H9 (cell line): Measurements from ENCODE around the gene RNF220. TPM values are rescaled to one million over a fixed set of nuclear protein-coding genes. Genes with fewer than 3 reads are reported as not detected.

Source experiments
- DNase-seq: peaks from one replicate; pipeline ENCODE4 v3.0.0-alpha.2; 2017
- H2AFZ ChIP-seq: one replicate; pipeline ENCODE4 v1.6.1; 2013; ENCODE audit warnings: mild to moderate bottlenecking, low read length, control low read depth, moderate library complexity
- H2AK5ac ChIP-seq: 2 replicates; pipeline ENCODE4 v1.6.1; 2013; ENCODE audit warnings: low read length, control low read depth, mixed read lengths; ENCODE audit not compliant: insufficient read length
- H2BK120ac ChIP-seq: one replicate; pipeline ENCODE4 v1.6.1; 2013; ENCODE audit warnings: low read depth, mild to moderate bottlenecking, low read length, control low read depth, inconsistent platforms; ENCODE audit not compliant: poor library complexity, severe bottlenecking
- H2BK12ac ChIP-seq: 2 replicates; pipeline ENCODE4 v1.6.1; 2013; ENCODE audit warnings: low read length, control low read depth, mixed read lengths, low read depth; ENCODE audit not compliant: insufficient read length
- H2BK15ac ChIP-seq: 2 replicates; pipeline ENCODE4 v1.6.1; 2013; ENCODE audit warnings: low read depth, low read length, control low read depth
- H2BK20ac ChIP-seq: one replicate; pipeline ENCODE4 v1.6.1; 2013; ENCODE audit warnings: low read depth, mild to moderate bottlenecking, low read length, control low read depth, inconsistent platforms; ENCODE audit not compliant: poor library complexity, severe bottlenecking
- H2BK5ac ChIP-seq: 2 replicates; pipeline ENCODE4 v1.6.1; 2013; ENCODE audit warnings: low read length, control low read depth, mixed read lengths; ENCODE audit not compliant: insufficient read length
- H3K14ac ChIP-seq: 2 replicates; pipeline ENCODE4 v1.6.1; 2013; ENCODE audit warnings: low read length, control low read depth; ENCODE audit not compliant: insufficient read depth
- H3K18ac ChIP-seq: 2 replicates; pipeline ENCODE4 v1.6.1; 2013; ENCODE audit warnings: low read depth, mild to moderate bottlenecking, mixed read lengths, low read length, control low read depth; ENCODE audit not compliant: insufficient read length
- H3K23ac ChIP-seq: 2 replicates; pipeline ENCODE4 v1.6.1; 2013; ENCODE audit warnings: low read length, control low read depth, mixed read lengths, low read depth; ENCODE audit not compliant: insufficient read length
- H3K23me2 ChIP-seq: 2 replicates; pipeline ENCODE4 v1.6.1; 2013; ENCODE audit warnings: low read depth, mild to moderate bottlenecking, mixed read lengths, low read length, control low read depth; ENCODE audit not compliant: insufficient read length, poor library complexity, severe bottlenecking
- H3K27ac ChIP-seq: 2 replicates; pipeline ENCODE4 v1.5.1; 2013; ENCODE audit warnings: low read length, control low read depth, mixed read lengths, low read depth; ENCODE audit not compliant: insufficient read length
- H3K27me3 ChIP-seq: 2 replicates; pipeline ENCODE4 v1.6.1; 2013; ENCODE audit warnings: low read length, control low read depth, inconsistent platforms; ENCODE audit not compliant: insufficient read depth
- H3K4ac ChIP-seq: 2 replicates; pipeline ENCODE4 v1.6.1; 2013; ENCODE audit warnings: low read depth, mild to moderate bottlenecking, control low read depth, inconsistent platforms, low read length, moderate library complexity
- H3K4me1 ChIP-seq: 2 replicates; pipeline ENCODE4 v1.6.1; 2013; ENCODE audit warnings: low read length, control low read depth, inconsistent platforms; ENCODE audit not compliant: insufficient read depth
- H3K4me2 ChIP-seq: 2 replicates; pipeline ENCODE4 v1.6.1; 2013; ENCODE audit warnings: low read length, control low read depth, mixed read lengths; ENCODE audit not compliant: insufficient read length, insufficient read depth
- H3K56ac ChIP-seq: 2 replicates; pipeline ENCODE4 v1.6.1; 2013; ENCODE audit warnings: low read depth, mild to moderate bottlenecking, mixed read lengths, low read length, control low read depth; ENCODE audit not compliant: insufficient read length
- H3K79me1 ChIP-seq: 2 replicates; pipeline ENCODE4 v1.6.1; 2013; ENCODE audit warnings: low read depth, mild to moderate bottlenecking, moderate library complexity, low read length, control low read depth, inconsistent platforms; ENCODE audit not compliant: insufficient read depth, poor library complexity, severe bottlenecking
- H3K79me2 ChIP-seq: 2 replicates; pipeline ENCODE4 v1.6.1; 2013; ENCODE audit warnings: low read length, control low read depth, inconsistent platforms; ENCODE audit not compliant: insufficient read depth
- H3K9ac ChIP-seq: 2 replicates; pipeline ENCODE4 v1.6.1; 2013; ENCODE audit warnings: low read length, control low read depth, mixed read lengths; ENCODE audit not compliant: insufficient read length; ENCODE audit errors: extremely low read depth
- H3K9me3 ChIP-seq: one replicate; pipeline ENCODE4 v1.6.1; 2013; ENCODE audit warnings: low read depth, low read length, inconsistent platforms; ENCODE audit not compliant: control insufficient read depth
- H3T11ph ChIP-seq: one replicate; pipeline ENCODE4 v1.6.1; 2013; ENCODE audit warnings: mild to moderate bottlenecking, low read length, control low read depth, inconsistent platforms
- H4K20me1 ChIP-seq: one replicate; pipeline ENCODE4 v1.6.1; 2013; ENCODE audit not compliant: control insufficient read depth, insufficient read length, insufficient read depth
- H4K5ac ChIP-seq: 2 replicates; pipeline ENCODE4 v1.6.1; 2013; ENCODE audit warnings: low read depth, mild to moderate bottlenecking, mixed read lengths, low read length, control low read depth; ENCODE audit not compliant: insufficient read length
- H4K8ac ChIP-seq: replicated peaks from 2 replicates; pipeline ENCODE4 v1.6.1; 2013; ENCODE audit warnings: low read length, control low read depth, mixed read lengths, low read depth; ENCODE audit not compliant: insufficient read length
- H4K91ac ChIP-seq: 2 replicates; pipeline ENCODE4 v1.6.1; 2013; ENCODE audit warnings: low read depth, mild to moderate bottlenecking, moderate library complexity, mixed read lengths, low read length, control low read depth; ENCODE audit not compliant: insufficient read length
- H3K27ac Mint-ChIP-seq, 3 experiments: 2 replicates in 2 of 3; 3 replicates in 1 of 3; pipeline ENCODE4 v1.8.0; 2020 to 2021; ENCODE audit warnings: mixed read lengths in 3 of 3, mild to moderate bottlenecking in 1 of 3, moderate library complexity in 1 of 3
- H3K27me3 Mint-ChIP-seq: 2 replicates; pipeline ENCODE4 v1.8.0; 2021; ENCODE audit warnings: low read depth, mild to moderate bottlenecking, moderate library complexity, mixed read lengths
- H3K36me3 Mint-ChIP-seq, 3 experiments: 2 replicates in 2 of 3; 3 replicates in 1 of 3; pipeline ENCODE4 v1.8.0; 2020 to 2021; ENCODE audit warnings: low read depth in 3 of 3, mixed read lengths in 3 of 3; ENCODE audit not compliant: insufficient read depth in 1 of 3
- H3K4me1 Mint-ChIP-seq, 2 experiments: 2 replicates each; pipeline ENCODE4 v1.8.0; 2020; ENCODE audit warnings: mixed read lengths in 2 of 2
- H3K4me3 Mint-ChIP-seq, 2 experiments: 2 replicates in 1 of 2; 3 replicates in 1 of 2; pipeline ENCODE4 v1.8.0; 2020 to 2021; ENCODE audit warnings: mild to moderate bottlenecking in 2 of 2, mixed read lengths in 2 of 2, moderate library complexity in 1 of 2
- H3K9me3 Mint-ChIP-seq, 2 experiments: 2 replicates in 1 of 2; 3 replicates in 1 of 2; pipeline ENCODE4 v1.8.0; 2020; ENCODE audit warnings: mild to moderate bottlenecking in 2 of 2, mixed read lengths in 2 of 2, moderate library complexity in 1 of 2
- CTCF ChIP-seq: fragments of 200-600 bp; sonication (generic); conservative IDR thresholded peaks from 3 replicates; pipeline ENCODE4 v1.8.0; 2021; ENCODE audit warnings: antibody characterized with exemption, mild to moderate bottlenecking
- WGBS: extraction: QIAGEN DNeasy Blood & Tissue Kit; methylation state at CpG from one replicate; pipeline ENCODE4 v1.1.7; 2013; ENCODE audit warnings: missing lambda C conversion rate, low lambda C conversion rate, mixed read lengths; ENCODE audit not compliant: insufficient read length; ENCODE audit errors: extremely low coverage; 5-methylcytosine and 5-hydroxymethylcytosine counted together
- total RNA-seq: library from RNA; stranded (reverse); gene quantifications from 2 replicates; pipeline ENCODE4 v1.2.1, GENCODE V29; 2021

Gene RNF220
- total RNA-seq, 1 experiment from 2014 or later, result 109 TPM

- Histone ChIP-seq H3K14ac (peak overlapping the region; percentile 24; the same call in 1 of the 2 replicates), H2BK20ac (no peak overlapping the region), H3K79me1 (no peaks in the 10 kb centered on the region), H3K56ac (no peak overlapping the region), H4K91ac (no peak overlapping the region), H2BK15ac (no peak overlapping the region), H3K4me1 (no peaks in the 10 kb centered on the region; the same call in 1 of the 2 replicates), H3K9me3 (no peaks in the 10 kb centered on the region), H3K4ac (no peak overlapping the region), H3K79me2 (no peaks in the 10 kb centered on the region), H3T11ph (no peak overlapping the region), H2BK120ac (no peak overlapping the region), H3K27me3 (peaks cover 32% of the 10 kb centered on the region; the same call in 1 of the 2 replicates), H4K20me1 (no peaks in the 10 kb centered on the region), H3K18ac (no peak overlapping the region), H4K5ac (no peak overlapping the region), H2BK5ac (no peak overlapping the region), H2AK5ac (no peak overlapping the region), H2AFZ (no peak overlapping the region), H3K23ac (no peak overlapping the region), H2BK12ac (no peak overlapping the region), H3K4me2 (peak overlapping the region; percentile 83), H3K23me2 (peaks cover 29% of the 10 kb centered on the region), H3K9ac (no peak overlapping the region), H3K27ac (no peak overlapping the region), H4K8ac (no peak overlapping the region)
- no CpG with 5 or more reads among the region's 50 CpGs for WGBS
- peaks cover 9 to 15% of the 10 kb centered on the region in 2 experiments for H3K4me1 Mint-ChIP-seq
- no peak for TF ChIP-seq CTCF
- H3K9me3 Mint-ChIP-seq, result no peaks in the 10 kb centered on the region
- no peak for DNase-seq
- H3K4me3 Mint-ChIP-seq, result peak overlapping the region; percentile 88 to 99
- peaks cover 0 to under 1% (median 0%) of the 10 kb centered on the region in 3 experiments; a peak in 1 of 7 replicates for H3K36me3 Mint-ChIP-seq
- H3K27me3 Mint-ChIP-seq, result peaks cover 46% of the 10 kb centered on the region
- H3K27ac Mint-ChIP-seq, result no peak overlapping the region
Observed at GRCh38 chr1:44406737-44407429, 1.8 kb downstream of the RNF220 start.
